Upper lobe of left lung (tissue), 4 donors: Measurements from ENCODE around the gene EGFL7.

Experiments used
- CTCF ChIP-seq, 6 experiments: fragments of 450-650 bp in 4 of 6; fragments of 200-600 bp in 2 of 6; sonication (generic) in 2 of 6; IDR thresholded peaks; one replicate each; pipeline ENCODE4 v1.5.1; 2016 to 2019; ENCODE audit warnings: antibody characterized with exemption in 6 of 6
- EP300 ChIP-seq, 4 donors: sonication (generic); formaldehyde crosslinking; IDR thresholded peaks; one replicate each; pipeline ENCODE4 v1.5.1; 2017; ENCODE audit warnings: antibody characterized with exemption in 4 of 4, control low read depth in 2 of 4
- POLR2A ChIP-seq, 4 donors: fragments of 450-650 bp; IDR thresholded peaks; one replicate each; pipeline ENCODE4 v1.5.1; 2016 to 2017; ENCODE audit warnings: antibody characterized with exemption in 4 of 4, mild to moderate bottlenecking in 2 of 4

- TF ChIP-seq CTCF (IDR thresholded peaks at IDR 0.05): no peak
- no peak for TF ChIP-seq EP300 (IDR thresholded peaks at IDR 0.05)
- TF ChIP-seq POLR2A (IDR thresholded peaks at IDR 0.05): no peak
These were observed 17.3 kb upstream of the EGFL7 start for GRCh38 chr9:136645352-136645902.
